Myocyte (in vitro differentiated cells): ENCODE measurements around the gene NBAS. TPM values are rescaled to one million over a fixed set of nuclear protein-coding genes. Genes with fewer than 3 reads are reported as not detected.
A peak's percentile ranks its signal among the peaks of the same experiment; 100 is the strongest.
"Not testable (repeated sequence)": the region's sequence is repeated elsewhere in the genome, so short reads cannot be mapped to it uniquely, and the experiment has no call there.

ENCODE experiments used
- DNase-seq: peaks from one replicate; pipeline ENCODE4 v3.0.0-alpha.2; 2012; ENCODE audit warnings: low read depth
- total RNA-seq: library from RNA; depleted of rRNA; stranded (reverse); fragments of >200 nt; gene quantifications from 2 replicates; pipeline ENCODE4 v1.2.3, GENCODE V29; 2014

Gene NBAS
- total RNA-seq, 1 donor from 2014 or later: 56.6 TPM

DNA sequence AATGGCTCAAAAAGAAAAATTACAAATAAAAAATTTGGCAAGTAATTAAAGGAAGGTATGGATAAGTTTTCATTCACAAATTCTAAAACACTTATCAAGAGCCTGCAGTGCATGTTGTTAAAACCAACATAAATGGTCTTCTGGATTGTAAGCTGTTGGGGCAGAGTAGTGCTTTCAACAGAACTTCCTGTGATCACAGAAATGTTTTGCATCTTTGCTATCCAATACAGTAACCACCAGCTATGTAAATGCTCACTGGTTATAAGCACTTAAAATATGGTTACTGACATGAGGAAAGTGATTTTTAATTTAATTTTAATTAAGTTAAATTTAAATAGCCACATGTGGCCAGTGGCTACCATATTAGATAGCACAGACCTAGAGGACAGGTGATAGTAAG, 133.1 kb downstream of the NBAS start:
- DNase-seq: no peak

DNA sequence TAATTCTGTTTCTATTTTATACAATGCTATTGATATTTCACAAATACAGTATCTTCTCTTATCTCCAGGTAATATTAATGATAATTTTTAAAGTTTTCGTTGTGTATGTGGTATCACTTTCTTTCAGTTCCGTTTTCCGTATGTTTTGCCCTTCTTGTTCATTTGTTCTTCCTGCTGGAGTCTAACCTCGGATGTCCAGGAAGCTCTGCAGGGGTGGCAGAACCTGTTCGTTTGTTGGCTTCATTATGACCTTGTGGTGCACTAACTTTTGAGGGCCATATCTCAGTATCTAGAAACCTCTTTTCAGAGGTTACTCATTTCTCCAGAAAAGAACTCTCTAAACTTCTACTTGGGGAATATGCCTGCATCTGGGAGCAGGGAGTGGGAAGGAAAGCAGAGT, 134.5 kb downstream of the NBAS start:
- DNase-seq: no peak

DNA sequence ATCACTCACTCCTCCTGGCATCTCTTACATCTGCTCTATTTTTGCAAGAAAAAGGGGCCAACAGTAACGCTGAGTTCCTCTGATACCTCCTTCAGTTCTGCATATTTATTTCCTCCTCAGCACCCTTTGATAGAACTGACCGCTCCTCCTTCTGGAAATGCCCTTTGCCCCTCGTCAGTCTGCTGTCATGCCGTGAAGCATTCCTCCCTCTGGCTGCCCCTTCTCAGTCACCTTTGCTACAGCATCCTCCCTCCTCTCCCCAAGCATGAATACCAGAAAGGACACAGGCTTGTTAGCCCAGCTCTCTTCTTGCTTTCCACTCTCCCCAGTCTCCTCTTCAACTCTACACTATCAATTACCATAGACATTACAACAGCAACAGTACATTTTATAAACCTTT, 135.4 kb downstream of the NBAS start:
- no peak for DNase-seq

DNA sequence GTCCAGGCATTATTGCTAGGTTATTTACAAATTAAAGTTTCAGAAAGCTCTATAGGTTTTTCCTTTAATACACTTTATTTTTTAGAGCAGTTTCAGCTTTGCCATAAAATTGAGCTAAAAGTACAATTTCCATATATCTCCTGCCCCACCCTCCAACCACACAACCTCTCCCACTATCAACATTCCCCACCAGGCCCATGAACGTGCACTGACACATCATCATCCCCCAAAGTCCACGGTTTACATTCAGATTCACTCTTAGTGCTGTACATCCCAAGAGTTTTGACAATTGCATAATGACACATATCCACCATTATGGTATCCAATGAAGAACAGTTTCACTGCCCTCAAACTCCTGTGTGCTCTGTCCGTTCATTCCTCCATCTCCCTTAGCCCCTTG, 139.4 kb downstream of the NBAS start:
- no peak for DNase-seq

DNA sequence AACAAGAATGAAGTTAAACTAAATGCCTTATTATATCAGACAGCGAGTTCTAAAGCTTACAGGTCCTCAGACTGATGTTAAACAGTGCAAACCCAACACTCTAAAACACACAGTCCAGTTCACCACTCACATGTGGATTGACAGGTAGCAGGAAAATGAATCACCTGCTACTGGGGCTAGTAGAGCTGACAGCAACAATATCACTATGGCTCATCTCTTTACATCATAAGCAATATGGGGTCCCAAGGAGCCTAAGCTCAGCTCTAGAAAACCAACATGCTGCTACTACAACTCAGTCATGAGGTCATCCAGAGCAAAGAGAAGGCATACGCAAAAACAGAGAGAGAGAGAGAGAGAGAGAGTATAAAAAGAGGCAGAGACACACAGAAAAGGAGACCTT, 145.4 kb downstream of the NBAS start:
- DNase-seq: no peak

DNA sequence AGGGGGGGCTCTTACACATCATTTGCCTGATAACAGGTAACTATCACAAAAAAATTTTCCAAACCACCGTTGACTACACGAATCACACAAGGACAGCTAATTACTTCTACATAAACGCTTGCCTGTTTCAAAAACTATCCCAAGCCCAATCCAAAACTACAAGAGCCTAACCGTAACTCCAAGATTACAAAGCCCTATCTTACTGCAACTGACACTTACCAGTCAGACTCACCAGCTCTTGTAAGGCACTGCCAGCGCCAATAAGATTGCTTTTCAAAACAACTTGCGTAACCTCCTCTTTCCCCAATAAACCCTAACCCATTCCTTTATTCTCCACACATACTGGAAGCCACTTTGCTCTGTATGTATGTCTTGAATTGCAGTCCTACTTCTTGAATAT, 148.4 kb downstream of the NBAS start:
- DNase-seq: no peak

DNA sequence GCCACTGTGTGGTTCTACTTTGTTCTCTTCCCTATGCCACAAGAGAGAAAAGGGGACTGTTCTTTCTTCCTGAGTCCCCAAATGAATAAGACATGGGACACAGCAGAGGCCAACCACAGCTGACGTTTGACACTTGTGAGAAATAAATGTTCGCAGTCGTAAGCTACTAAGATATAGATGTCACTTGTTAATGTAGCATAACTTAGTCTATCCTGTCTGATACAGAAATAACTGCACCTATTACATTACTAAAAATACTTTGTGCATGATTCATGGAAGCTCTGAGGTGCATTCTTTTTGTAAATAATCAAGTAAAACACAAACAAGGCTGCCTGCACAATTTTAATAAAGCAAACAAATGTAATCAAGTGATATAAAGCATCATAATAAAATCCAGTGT, 148.8 kb downstream of the NBAS start:
- DNase-seq: no peak

DNA sequence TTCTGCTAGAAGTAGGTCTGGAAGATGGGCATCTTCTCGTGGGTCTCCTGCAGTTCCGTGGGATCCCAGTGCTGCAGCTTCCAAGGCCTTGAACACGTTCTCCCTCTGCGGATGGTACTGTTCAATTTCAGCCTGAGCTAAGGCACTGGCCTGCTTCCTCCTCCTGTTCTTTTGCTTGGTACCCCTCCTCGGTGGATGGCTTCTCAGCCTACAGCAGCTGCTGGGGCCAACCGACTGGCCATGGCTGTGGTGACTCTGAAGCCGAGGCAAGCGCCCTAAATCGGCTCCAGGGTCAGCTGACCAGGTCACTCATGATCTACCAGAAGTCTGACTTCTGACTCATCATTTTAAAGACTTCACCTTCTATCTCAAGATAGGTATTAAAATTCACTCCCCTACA, 150.2 kb downstream of the NBAS start:
- DNase-seq: no peak

DNA sequence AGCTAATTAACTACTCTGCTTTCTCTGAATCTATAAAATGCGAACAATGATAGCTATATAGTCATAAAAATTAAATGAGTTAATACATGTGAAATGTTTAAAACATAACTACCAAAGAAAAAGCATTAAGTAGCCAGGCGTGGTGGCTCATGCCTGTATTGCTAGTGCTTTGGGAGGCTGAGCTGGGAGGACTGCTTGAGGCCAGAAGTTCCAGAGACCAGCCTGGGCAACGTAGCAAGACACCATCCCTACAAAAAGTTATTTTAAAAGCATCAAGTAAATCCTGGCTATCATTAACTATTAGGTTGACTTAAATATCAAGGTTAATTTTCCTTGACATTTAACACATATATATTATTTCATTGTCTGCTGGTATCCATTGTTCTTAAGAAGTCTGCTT, 152.4 kb downstream of the NBAS start:
- DNase-seq: no peak

DNA sequence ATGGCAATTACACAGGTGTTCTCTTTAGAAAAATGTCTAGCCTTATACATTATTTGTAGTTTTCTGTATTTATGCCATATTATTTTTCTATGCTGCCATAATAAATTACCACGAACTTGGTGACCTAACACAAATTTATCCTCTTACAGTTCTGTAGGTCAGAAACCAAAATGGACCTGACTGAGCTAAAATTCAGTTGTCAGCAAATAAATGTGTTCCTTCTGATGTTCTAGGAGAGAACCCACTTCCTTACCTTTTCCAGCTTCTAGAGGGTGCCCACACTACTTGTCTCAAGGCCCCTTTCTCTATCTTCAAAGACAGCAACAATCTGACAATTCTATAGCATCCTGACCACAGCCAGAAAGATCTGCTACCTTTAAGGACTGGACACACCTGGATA, 153.5 kb downstream of the NBAS start:
- no peak for DNase-seq

DNA sequence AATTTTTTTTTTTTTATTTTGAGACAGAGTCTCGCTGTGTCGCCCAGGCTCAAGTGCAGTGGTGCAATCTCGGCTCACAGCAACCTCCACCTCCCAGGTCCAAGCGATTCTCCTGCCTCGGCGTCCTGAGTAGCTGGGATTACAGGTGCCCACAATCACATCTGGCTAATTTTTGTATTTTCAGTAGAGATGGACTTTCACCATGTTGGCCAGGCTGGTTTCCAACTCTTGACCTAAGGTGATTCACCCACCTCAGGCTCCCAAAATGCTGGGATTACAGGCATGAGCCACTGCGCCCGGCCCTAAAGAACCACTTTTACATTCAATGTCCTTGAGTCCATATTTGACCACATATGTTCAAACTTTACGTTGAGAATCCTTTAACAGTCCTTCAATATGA, 156.6 kb downstream of the NBAS start:
- not testable (repeated sequence) for DNase-seq

DNA sequence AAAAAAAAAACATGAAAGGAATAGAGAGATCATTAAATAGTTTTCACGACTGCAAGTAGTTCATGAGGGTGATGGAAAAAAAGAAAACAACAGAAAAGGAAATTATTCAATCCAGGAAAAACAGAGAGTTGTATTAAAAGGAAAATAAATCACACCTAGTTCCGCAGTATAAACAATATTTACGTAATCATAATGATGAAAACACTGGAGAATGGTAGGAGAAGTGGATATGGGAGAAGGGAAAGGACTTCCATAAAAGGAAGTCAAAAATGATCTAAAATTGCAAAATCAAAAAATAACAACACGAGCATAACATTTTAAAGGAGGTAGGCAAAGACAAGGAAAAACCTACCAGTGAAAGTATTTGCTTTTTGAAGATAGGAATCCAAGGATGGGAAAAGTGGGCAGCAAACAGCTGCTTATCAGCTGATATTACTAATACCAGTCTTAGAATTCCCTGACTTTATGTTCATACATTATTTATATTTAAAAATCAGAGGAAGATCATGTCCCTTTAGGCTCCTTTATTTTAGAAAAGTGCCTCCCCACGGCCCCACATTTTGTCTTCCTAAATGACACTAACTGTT, 160.8 kb downstream of the NBAS start:
- no peak for DNase-seq

DNA sequence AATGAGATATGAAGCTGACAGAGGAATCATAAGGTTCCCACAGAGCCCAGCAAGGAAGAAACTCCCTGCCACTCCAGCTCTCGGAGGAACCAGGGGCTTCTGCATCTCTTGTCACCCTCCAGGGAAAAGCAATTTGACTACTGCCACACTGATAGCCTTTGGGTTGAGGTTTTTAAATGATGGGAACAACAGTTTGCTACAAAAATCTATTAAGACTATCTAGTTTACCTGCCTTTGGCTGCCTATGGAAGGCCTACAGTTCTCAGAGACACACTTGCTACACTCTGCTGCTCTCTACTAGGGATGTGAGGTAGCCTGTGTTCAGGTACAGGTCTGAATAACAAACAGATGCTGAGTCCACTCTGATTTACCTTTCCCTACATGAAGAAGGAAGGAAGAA, 161.9 kb downstream of the NBAS start:
- DNase-seq: no peak

DNA sequence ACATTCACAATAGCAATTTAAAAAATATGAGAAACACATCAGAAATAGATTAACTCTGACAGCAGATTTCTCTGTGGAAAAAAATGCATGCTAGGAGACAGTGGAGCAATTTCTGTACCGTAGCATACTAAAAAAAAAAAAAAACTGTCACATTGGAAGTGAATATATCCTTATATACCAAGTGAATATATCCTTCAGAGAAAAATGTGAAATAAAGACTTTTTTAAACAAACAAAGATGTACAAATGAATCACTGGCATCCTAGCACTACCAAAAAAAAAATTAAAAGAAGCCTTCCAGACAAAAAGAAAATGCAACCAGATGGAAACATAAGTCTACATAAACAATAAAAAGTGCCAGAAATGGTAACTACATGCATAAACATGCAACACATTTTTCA, 169.4 kb downstream of the NBAS start:
- no peak for DNase-seq

DNA sequence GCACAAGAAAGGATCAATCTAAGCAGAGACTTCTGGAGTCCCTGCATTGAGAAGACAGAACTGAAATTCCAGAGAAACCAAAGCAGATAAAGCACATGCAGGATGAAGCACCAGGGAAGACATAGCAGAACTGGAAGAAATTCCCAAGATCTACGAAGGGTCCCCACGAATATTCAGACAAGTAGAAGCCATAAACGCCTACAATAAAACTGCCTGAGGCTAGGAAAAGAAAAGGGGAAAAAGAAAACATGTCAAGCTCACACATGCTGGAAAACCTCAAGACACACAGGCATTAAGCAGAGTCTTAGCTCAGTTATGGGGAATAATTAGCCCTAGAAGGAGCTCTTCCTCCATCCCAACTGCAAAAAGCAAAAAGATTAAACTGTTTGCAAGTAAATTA, 171.2 kb downstream of the NBAS start:
- no peak for DNase-seq

DNA sequence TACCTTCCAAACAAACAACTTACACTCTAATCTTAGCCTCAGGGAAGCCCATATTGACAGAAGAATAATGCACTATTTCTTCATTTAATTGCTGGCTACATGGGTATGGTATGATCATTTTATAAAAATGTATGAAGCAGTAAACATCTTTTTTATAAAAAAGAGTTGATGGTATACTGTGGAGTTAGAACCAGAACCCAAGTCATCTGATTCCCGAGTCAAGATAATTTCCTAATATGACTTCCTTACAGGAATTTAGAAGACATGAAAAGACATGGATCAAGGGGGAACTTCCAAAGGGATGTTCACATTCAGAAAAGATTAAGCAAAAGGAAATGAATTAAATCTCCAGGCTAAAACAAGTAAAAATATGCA, 171.8 kb downstream of the NBAS start:
- DNase-seq: no peak

DNA sequence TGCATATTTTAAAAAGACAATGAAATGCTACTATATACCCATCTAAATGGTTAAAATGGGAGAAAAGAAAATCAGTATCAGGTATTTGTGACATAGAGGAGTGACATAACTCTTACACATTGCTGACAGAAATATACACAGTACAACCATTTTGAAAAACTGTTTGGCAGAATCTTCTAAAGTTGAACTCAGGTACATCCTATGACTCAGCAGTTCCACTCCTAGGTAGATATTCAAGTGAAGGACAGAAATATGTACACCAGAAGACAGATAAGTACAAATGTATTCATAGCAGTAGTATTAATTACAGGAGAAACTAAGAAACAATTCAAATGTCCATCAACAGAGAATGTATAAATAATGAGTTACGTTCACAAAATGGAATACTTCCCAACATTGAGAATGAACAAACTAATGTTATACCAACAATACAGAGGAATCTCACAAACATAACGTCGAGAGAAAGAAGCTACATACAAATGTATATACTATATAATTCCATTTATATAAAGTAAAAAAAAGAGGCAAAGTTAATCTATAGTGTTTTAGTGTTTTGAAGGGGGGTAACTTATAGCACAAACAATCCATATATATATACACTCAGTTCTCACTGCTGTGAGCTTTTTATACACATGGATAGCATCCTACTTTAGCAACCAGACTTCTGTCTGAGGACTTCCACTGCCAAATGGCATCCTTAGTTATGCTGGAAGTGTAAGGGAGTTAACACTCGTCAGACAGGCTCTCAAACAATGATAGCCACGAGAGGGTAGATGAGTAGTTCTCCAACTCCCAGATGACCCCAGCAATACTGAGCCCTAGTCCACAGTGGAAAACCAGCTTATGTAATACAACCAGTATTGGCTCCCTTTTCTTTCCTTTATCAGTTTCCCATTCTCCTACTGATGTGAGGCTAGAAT, 172.5 kb downstream of the NBAS start:
- DNase-seq: peak; percentile 23

DNA sequence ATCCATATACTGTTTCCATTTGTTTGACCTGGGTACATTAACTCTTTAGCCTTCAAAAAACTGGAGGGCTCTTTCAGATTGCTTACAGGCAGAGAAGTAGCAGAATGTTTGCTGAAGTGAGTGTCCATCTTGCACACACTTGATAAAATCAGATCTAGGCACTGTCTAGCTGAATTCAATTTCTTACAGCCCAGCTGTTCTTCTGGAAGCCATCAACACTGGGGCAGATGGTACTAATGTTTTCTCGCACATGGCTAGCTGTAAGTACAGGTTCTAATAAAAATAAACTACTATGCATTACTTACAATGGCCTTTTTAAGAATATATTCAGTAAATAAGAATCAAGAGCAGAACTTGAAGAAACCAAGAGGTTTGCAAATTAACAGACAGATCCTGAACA, 175.9 kb downstream of the NBAS start:
- DNase-seq: no peak

DNA sequence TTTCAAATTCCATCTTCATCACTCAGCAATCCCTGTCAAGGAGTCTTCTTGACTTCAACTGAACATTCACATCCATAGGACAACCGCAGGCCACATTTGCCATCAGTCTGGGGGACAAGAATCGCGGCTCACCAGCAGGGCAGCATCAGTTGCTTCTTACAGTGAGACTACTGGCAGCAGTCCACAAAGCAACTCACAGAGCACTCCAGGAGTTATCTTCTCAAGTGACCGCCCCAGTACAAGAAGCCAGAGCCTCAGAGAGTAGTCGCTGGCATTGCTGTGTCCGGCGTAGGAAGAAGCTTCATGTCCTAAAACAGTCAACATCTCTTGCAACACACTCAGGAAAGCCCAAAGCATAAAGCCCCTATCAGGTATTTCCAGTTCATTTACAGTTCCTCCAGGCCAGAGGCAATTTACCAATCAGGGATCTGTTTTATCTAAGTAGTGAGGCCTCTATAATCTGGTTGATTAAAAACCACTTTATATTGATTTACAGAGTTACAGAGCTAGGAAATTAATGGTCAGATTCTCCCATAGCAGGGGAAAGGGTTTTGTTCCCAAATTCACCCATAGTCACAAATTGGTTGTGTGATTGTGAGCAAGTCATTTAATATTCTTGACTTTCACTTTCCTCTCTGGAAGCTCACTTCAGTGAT, 177.3 kb downstream of the NBAS start:
- DNase-seq: no peak

DNA sequence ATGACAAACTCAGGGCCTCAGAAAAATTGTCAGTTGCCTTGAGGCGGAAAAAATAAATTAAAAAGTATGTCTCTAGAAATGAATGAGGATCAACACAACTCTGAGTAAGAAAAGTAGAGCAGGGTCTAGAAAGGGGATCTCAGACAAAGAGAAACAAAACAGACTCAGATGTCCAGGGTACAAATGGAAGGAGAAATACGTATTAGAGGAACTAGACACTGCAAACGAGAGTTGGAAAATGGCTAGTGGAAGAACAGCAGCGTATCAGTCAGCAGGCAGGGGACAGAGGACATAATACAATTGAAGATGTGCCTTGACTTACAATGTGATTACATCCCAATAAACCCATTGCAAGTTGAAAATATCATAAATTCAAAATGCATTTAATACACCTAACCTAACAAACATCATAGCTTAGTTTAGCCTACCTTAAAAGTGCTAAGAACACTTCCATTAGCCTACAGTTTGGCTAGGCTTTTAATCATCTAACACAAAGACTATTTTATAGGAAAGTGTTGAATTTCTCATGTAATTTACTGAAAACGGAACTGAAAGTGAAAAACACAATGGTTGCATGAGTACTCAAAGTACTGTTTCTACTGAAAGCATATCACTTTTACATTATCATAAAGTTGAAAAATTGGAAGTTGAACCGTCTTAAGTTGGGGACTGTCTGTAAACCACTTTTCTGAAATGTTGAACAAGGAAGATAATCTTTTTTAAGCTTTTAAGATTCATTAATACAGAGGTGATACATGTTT, 182.8 kb downstream of the NBAS start:
- DNase-seq: no peak

DNA sequence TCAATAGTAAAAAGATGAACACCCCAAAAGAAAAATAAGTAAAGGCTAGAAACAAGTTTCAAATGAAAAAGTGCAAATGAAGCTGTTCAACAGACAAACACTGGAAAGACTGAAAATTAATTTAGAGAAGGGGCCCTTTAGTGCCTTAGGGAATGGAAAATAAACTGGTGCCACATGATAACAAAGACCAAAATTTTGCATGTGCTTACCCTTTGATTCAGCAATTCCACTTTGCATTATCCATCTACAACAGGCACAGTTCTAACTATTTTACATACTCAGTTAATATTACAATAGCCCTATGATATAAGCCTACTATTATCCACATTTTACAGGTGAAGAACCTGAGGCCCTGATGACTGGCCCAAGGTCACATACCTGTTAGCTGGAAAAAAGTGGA, 183.9 kb downstream of the NBAS start:
- no peak for DNase-seq

DNA sequence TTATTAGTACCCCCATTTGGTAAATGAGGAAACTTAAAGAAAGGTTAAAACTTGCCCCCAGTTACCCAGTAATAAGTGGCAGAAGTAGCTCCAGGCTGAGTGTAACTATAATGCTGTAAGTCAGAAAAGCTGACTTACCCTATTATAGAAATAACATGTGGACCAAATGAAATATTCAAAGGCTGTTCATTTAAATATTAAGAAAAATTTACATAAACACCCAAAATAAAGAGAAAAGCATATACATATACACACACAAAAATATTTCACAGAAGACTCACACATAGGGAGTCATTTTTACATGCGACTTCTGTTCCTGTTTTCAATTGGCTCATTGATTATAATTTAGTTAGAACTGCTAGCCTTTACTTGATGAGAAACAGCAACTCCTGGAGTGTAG, 189.1 kb downstream of the NBAS start:
- DNase-seq: no peak
